Measurements from ENCODE around the gene POGK. TPM values are rescaled to one million over a fixed set of nuclear protein-coding genes. Genes with fewer than 3 reads are reported as not detected.

POGK gene
- total RNA-seq, 4 donors from 2014 or later = 33.1 to 49.0 (median 39.7) TPM

DNA sequence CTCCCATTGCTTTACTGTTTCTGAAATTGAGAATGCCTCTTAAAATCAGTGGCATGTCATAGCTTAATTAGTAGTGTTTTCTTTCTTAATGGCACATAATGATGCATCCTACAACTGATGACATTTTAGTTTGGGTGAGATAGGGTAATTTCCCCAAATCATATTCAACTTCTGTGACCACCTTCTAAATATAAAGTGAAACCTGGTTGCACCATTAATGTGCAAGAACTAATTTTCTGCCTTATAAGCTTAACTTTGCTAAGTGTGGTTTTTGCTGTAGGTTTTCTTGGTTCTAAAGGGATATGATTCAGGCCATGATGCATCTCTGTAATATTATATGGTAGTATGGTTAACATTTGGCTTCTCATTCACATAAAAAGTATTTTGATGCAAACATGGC, 8.9 kb downstream of the POGK start:
- Histone ChIP-seq H3K27me3 (no peaks in the 10 kb centered on the region), H3K9me3 (no peaks in the 10 kb centered on the region), H3K4me1 (peaks cover 19% of the 10 kb centered on the region), H3K36me3 (peaks cover 97% of the 10 kb centered on the region), H3K27ac (no peak overlapping the region), H3K4me3 (no peak overlapping the region)
- DNase-seq (ENCODE audit: low spot score in 2 of 2) = no peak
- no peak for TF ChIP-seq POLR2A (IDR thresholded peaks at IDR 0.05)
- no peak for TF ChIP-seq POLR2AphosphoS5 (IDR thresholded peaks at IDR 0.05)
- TF ChIP-seq, protein P1, sequence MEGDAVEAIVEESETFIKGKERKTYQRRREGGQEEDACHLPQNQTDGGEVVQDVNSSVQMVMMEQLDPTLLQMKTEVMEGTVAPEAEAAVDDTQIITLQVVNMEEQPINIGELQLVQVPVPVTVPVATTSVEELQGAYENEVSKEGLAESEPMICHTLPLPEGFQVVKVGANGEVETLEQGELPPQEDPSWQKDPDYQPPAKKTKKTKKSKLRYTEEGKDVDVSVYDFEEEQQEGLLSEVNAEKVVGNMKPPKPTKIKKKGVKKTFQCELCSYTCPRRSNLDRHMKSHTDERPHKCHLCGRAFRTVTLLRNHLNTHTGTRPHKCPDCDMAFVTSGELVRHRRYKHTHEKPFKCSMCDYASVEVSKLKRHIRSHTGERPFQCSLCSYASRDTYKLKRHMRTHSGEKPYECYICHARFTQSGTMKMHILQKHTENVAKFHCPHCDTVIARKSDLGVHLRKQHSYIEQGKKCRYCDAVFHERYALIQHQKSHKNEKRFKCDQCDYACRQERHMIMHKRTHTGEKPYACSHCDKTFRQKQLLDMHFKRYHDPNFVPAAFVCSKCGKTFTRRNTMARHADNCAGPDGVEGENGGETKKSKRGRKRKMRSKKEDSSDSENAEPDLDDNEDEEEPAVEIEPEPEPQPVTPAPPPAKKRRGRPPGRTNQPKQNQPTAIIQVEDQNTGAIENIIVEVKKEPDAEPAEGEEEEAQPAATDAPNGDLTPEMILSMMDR (IDR thresholded peaks at IDR 0.05) = no peak
- no peak for TF ChIP-seq EP300 (IDR thresholded peaks at IDR 0.05)

DNA sequence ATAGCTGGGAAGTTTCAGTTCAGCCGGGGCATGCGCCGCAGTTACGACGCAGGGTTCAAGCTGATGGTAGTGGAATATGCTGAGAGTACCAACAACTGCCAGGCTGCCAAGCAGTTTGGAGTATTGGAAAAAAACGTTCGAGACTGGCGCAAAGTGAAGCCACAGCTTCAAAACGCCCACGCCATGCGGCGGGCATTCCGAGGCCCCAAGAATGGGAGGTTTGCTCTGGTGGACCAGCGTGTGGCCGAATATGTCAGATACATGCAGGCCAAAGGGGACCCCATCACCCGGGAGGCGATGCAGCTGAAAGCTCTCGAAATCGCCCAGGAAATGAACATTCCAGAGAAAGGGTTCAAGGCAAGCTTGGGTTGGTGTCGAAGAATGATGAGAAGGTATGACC, 9.9 kb downstream of the POGK start:
- TF ChIP-seq, protein P1 (IDR thresholded peaks at IDR 0.05) = no peak
- TF ChIP-seq EP300 (IDR thresholded peaks at IDR 0.05) = no peak
- TF ChIP-seq POLR2A (IDR thresholded peaks at IDR 0.05) = no peak
- TF ChIP-seq POLR2AphosphoS5 (IDR thresholded peaks at IDR 0.05) = no peak
- Histone ChIP-seq H3K9me3 (no peaks in the 10 kb centered on the region), H3K4me3 (no peak overlapping the region), H3K27me3 (no peaks in the 10 kb centered on the region), H3K27ac (no peak overlapping the region), H3K4me1 (peaks cover 11% of the 10 kb centered on the region), H3K36me3 (peaks cover 97% of the 10 kb centered on the region)
- 97% methylated on average over 20 of the region's 20 CpGs for WGBS
- DNase-seq (ENCODE audit: low spot score in 2 of 2) = no peak

DNA sequence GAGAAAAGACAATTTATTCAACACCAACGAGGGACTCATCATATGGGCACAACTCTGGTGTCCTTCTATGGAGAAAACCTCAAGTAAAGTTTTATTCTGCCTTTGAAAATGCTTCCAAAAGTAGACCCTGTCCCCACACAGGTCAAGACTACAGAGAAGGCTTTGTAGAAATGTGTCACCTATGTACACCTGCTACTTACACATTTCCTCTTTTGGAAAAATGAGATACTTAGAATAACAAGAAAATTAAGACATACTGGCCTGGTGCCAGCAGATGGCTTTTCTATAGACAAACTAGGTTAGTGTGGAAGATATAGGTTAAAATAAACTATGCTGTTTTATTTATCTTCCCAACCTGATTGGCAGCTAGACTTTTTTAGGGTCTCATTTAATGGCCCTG, 13.6 kb downstream of the POGK start:
- WGBS = 0% methylated on average over 1 of the region's 1 CpG
- Histone ChIP-seq H3K4me3 (no peak overlapping the region), H3K9me3 (no peaks in the 10 kb centered on the region), H3K36me3 (peaks cover 90% of the 10 kb centered on the region), H3K4me1 (no peaks in the 10 kb centered on the region), H3K27me3 (no peaks in the 10 kb centered on the region), H3K27ac (no peak overlapping the region)
- no peak for TF ChIP-seq EP300 (IDR thresholded peaks at IDR 0.05)
- TF ChIP-seq POLR2A (IDR thresholded peaks at IDR 0.05) = no peak
- TF ChIP-seq, protein P1 (IDR thresholded peaks at IDR 0.05) = no peak
- TF ChIP-seq POLR2AphosphoS5 (IDR thresholded peaks at IDR 0.05) = no peak
- DNase-seq (ENCODE audit: low spot score in 2 of 2) = no peak

DNA sequence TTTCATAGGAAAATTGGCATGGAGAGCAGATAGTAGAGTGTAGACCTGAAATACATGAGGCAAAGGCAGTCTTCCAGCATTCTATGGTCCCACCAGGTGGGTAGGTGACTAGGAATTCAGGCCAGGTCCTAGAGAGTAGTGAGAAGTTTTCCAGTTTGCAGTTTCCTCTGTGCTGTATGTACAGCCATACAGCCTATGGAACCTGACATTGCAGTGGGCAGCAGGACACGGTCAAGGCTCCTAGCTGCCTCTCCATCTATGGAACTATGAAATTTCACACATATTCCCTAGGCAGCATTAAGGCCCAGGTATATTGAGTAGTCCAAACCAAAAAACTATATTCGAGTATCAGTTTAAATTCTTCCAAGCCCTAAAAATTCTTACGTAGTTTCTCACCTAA, 16.3 kb downstream of the POGK start:
- Histone ChIP-seq H3K36me3 (peaks cover 86% of the 10 kb centered on the region), H3K4me1 (no peaks in the 10 kb centered on the region), H3K27me3 (no peaks in the 10 kb centered on the region), H3K9me3 (no peaks in the 10 kb centered on the region), H3K4me3 (no peak overlapping the region), H3K27ac (no peak overlapping the region)
- no peak for DNase-seq (ENCODE audit: low spot score in 2 of 2)
- TF ChIP-seq, protein P1 (IDR thresholded peaks at IDR 0.05) = no peak
- WGBS = 83% methylated on average over 3 of the region's 3 CpGs

DNA sequence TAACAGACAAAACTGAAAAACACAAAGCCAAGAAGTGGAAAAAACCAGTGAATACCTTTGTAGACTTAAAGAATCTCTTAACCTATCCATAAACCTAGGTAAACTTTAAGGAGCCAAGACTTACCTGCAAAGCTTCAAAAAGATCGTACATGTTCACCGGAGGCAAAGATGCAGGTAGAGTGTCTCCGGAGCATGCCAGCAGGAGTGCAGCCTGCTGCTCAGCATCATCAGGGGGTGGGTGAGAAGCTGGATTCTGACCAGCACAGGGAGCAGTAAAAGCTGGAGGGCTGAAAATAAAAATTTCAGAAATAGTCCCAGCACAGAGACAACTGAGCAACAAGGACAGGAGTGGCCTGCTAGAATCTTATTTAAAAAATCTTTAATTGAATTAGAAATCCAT, 18.7 kb downstream of the POGK start:
- no peaks in the 10 kb centered on the region for H3K4me1 ChIP-seq
- WGBS = 88% methylated on average over 3 of the region's 3 CpGs
- H3K36me3 ChIP-seq = peaks cover 86% of the 10 kb centered on the region
- TF ChIP-seq, protein P1 (IDR thresholded peaks at IDR 0.05) = no peak
- TF ChIP-seq EP300 (IDR thresholded peaks at IDR 0.05) (no peak), POLR2A (IDR thresholded peaks at IDR 0.05) (no peak), POLR2AphosphoS5 (IDR thresholded peaks at IDR 0.05) (no peak)
- H3K9me3 ChIP-seq = no peaks in the 10 kb centered on the region
- no peak overlapping the region for H3K4me3 ChIP-seq
- no peak overlapping the region for H3K27ac ChIP-seq
- H3K27me3 ChIP-seq = no peaks in the 10 kb centered on the region
- DNase-seq (ENCODE audit: low spot score in 2 of 2) = no peak
